Measurements from ENCODE around the gene FGF5.
"Not testable (repeated sequence)": the region's sequence is repeated elsewhere in the genome, so short reads cannot be mapped to it uniquely, and the experiment has no call there.

FGF5 gene, protein sequence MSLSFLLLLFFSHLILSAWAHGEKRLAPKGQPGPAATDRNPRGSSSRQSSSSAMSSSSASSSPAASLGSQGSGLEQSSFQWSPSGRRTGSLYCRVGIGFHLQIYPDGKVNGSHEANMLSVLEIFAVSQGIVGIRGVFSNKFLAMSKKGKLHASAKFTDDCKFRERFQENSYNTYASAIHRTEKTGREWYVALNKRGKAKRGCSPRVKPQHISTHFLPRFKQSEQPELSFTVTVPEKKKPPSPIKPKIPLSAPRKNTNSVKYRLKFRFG

GRCh38 chr4:80266253-80266901, at the start of gene FGF5:
Gene FGF5 (plus strand): TSS chr4:80266664. CDS start chr4:80266825, 161 bp downstream.
- no peak for DNase-seq (ENCODE audit: low read depth)

- no peak for DNase-seq (ENCODE audit: low read depth)
Measured at GRCh38 chr4:80219301-80220025, 47.0 kb upstream of the FGF5 start.

GRCh38 chr4:80220711-80221110, 45.8 kb upstream of the FGF5 start:
- DNase-seq (ENCODE audit: low read depth), result no peak

DNA sequence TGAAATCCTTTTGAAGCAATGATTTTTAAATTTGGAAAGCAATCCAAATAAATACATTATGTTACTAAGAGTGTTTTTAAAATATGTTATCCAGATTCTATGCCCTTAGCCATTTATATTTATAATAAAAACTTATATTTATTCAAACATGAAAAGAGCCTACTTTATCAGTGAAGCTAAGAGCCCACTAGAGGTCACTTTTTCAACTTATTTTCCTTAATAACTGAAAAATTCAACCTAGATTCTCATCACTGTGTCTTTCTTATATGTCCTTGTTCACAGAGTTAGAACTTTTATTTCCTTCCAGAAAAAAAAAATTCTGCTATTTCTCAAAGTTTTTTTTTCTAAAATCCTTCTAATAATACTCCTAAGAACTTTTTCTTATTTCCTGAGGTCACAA, 45.3 kb upstream of the FGF5 start:
- DNase-seq (ENCODE audit: low read depth), result no peak

- no peak for DNase-seq (ENCODE audit: low read depth)
Measured at GRCh38 chr4:80225595-80225994, 40.9 kb upstream of the FGF5 start.

- no peak for DNase-seq (ENCODE audit: low read depth)
Measured at GRCh38 chr4:80226094-80226493, 40.4 kb upstream of the FGF5 start.

GRCh38 chr4:80228460-80228859, 38.0 kb upstream of the FGF5 start:
- DNase-seq (ENCODE audit: low read depth), result no peak

DNA sequence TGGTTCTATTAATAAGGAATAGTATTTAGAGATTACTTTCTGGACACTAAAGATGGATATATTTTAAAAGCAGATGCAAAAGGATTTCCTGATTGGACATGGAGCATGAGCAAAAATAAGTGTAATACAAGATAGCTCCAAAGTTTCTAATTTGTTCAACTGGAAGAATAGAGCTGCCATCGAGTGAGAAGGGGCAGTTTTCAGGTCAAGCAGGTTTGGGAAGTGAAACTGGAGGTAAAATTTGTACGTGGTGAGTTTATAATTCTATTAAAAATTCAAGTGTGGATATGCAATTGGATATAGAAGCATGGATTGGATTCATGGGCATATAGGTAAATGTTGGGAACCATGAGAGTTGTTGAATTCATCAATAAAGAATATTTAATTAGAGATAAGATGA, 37.3 kb upstream of the FGF5 start:
- DNase-seq (ENCODE audit: low read depth), result no peak

DNA sequence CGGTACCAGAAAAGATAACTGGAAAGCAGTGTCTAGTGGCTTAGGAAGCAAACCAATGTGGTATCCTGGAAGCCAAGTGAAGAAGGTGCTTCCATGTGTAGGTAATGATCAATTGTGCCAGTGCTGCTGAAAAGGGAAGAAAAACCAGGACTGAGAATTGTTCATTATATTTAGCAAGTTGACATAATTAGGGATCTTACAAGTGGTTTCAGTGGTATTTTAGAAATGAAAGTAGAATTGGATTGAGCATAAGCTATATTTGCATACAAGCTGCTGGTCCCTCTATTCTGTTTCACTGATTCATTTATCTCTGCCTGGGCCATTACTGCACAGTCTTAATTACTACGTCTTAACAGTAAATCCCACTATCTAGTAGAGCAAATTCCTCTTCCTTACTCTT, 36.9 kb upstream of the FGF5 start:
- DNase-seq (ENCODE audit: low read depth), result no peak

DNA sequence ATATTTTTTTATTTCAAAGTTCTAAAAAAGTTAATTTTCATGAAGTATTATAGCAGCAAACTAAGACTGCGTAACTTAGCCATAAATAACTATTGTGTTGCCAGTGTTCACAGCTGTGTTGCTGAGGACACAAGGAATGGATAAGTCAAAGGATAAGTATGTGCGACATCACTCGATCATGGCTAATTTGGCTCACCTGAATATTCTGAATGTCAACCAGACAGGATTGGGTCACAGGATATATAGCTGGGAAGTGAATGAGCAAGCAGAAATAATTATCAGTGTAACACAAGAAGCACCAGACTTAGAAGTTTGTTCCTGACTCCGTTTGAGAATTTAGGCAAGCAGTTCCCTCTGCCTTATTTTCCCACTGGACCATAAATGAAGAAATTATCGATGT, 35.3 kb upstream of the FGF5 start:
- DNase-seq (ENCODE audit: low read depth), result no peak

DNA sequence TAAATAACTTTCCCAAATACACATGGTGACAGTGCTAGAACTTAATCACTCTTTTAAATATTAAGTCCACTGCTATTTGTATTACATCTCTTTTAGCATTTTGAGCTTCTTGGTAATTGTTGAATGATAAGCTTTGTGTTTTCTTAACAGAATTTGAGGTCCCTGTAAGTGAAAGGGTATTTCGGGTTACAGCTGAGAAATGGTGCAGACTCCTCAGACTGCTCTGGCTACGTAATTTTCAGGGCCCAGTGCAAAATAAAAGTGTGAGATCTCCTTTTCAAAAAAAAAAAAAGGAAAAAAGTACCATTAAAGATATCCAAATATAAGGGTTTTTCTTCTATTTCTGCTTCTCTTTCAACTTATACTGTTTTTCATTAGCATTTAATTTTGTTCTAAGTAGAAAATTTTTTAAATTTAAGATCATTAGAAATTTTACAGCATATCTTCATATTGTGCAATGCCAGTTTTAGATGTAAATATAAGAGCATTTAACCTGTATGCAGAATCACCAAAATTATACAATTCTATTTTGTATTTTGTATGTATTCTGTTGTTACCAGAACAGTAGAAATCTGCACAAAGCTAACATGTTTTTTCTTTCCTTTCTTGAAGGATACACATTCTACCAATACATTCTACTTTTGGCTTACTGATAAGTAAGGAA, 33.6 kb upstream of the FGF5 start:
- DNase-seq (ENCODE audit: low read depth), result no peak

GRCh38 chr4:80233390-80233789, 33.1 kb upstream of the FGF5 start:
- DNase-seq (ENCODE audit: low read depth), result no peak

- no peak for DNase-seq (ENCODE audit: low read depth)
Measured at GRCh38 chr4:80235451-80235850, 31.0 kb upstream of the FGF5 start.

DNA sequence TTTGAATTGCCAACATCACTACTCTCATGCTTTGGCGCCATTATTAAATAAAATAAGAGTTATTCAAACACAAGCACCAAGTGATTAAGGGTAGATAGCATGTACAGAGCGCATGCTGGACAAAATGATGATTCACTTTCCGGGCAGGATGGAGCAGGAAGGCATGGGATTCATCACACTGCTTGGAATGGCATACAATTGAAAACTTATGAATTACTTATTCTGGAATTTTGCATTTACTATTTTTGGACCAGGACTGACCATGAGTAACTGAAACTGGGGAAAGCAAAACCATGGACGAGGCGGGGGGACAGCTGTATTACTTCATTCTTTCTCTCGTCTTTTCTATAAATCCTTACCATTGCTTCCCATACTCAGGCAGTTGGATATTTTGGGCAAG, 28.5 kb upstream of the FGF5 start:
- DNase-seq (ENCODE audit: low read depth), result no peak

GRCh38 chr4:80239480-80240150, 26.8 kb upstream of the FGF5 start:
- no peak for DNase-seq (ENCODE audit: low read depth)

DNA sequence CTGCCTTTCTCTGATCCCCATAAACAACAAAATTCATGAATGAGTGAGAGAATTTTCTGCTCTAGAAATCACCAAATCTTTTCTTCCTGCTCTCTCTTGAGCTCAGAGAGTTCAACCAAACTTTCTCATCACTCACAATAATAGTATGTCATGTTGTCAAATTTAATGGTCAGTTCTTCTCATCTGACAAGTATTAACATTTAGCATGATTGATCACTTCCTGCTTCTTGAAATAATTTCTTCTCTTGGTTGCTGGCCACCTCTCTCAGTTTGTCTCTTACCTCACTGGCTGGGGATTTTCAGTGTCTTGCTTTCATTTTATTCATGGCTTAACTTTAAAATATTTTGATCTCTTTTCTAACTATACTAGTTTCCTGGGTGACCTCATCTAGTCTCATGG, 25.5 kb upstream of the FGF5 start:
- no peak for DNase-seq (ENCODE audit: low read depth)

GRCh38 chr4:80243274-80244018, 23.0 kb upstream of the FGF5 start:
- no peak for DNase-seq (ENCODE audit: low read depth)

DNA sequence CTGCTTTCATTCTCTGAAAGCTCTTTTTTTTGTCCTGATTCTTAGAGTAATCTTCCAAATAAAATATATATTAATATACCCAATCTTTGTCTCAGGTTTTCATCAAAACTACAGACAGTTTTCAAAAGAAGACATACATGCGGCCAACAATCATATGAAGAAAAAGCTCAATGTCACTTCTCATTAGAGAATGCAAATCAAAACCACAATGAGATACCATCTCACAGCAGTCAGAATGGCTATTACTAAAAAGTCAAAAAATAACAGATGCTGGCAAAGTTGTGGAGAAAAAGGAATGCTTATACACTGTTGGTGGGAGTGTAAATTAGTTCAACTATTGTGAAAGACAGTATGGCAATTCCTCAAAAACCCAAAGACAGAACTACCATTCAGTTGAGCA, 19.0 kb upstream of the FGF5 start:
- not testable (repeated sequence) for DNase-seq (ENCODE audit: low read depth)

- no peak for DNase-seq (ENCODE audit: low read depth)
Measured at GRCh38 chr4:80249144-80249543, 17.3 kb upstream of the FGF5 start.

DNA sequence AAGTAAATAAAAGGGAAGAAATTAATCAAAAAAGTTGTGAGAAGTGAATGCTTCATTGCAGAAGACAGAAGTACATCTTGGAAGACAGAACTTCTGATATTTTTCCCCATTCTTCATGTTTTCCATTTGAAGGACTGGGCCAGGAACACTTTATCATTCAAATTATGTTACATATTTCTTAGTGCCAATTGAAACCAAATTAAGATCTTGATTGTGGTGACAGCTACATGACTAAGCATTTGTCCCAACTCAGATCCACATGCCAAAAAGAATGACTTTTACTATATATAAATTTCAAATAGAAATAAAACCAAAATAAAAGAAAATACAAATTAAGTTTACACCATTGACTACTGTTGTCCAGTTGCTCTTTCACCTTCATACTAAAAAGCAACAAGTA, 14.0 kb upstream of the FGF5 start:
- DNase-seq (ENCODE audit: low read depth), result no peak

- no peak for DNase-seq (ENCODE audit: low read depth)
Measured at GRCh38 chr4:80252953-80253352, 13.5 kb upstream of the FGF5 start.

DNA sequence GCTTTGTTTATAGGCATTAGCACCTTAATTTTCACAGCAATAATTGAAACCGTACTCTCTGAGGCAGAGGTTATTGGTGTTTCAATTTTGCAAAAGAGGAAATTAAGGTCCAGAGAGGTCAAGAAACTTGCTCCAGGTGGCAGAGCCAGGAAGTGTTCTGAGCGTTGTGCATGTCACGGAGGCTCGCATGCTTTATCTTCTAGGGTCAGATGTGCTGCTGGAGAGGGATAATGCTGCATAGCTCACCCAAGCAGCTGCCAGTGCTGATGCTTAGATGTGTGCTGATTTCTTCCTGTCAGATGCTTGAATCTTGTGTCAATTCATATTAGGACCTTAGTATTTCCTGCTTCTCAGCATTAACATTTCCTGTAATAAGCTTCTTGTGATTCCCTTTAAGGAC, 13.0 kb upstream of the FGF5 start:
- DNase-seq (ENCODE audit: low read depth), result no peak
